Measurements from ENCODE around the gene RNASE8.

RNASE8 gene

GRCh38 chr14:21106498-21107282 is 49.1 kb downstream of the RNASE8 start:
- peak; percentile 49 for DNase-seq (ENCODE audit: low read depth)

GRCh38 chr14:21107283-21107800 is 49.7 kb downstream of the RNASE8 start:
- DNase-seq (ENCODE audit: low read depth): no peak
